SK-N-SH (cell line): Measurements from ENCODE around the gene CARMIL3. TPM values are rescaled to one million over a fixed set of nuclear protein-coding genes. Genes with fewer than 3 reads are reported as not detected.
A peak's percentile ranks its signal among the peaks of the same experiment; 100 is the strongest.

ENCODE experiments used
- CTCF ChIA-PET: fragments of 300-600, 350-600 bp; formaldehyde crosslinking; extraction: SDS; loops from one replicate; lab custom pipeline; 2021; lab: Yijun Ruan, JAX
- POLR2A ChIA-PET: fragments of 350-600 bp; sonication (Branson Sonifier 250); formaldehyde crosslinking; extraction: SDS; loops from one replicate; lab custom pipeline; 2020; ENCODE audit warnings: antibody characterized with exemption, inconsistent platforms; lab: Yijun Ruan, JAX
- DNase-seq: peaks from one replicate; pipeline ENCODE4 v3.0.0; 2012
- H2AFZ ChIP-seq: fragments of 200-600 bp; sonication (generic); 2 replicates; pipeline ENCODE4 v1.8.1; 2016; ENCODE audit warnings: antibody characterized with exemption, mild to moderate bottlenecking, low read depth
- H3F3A ChIP-seq: fragments of 200-600 bp; sonication (generic); replicated peaks from 2 replicates; pipeline ENCODE3; 2016; ENCODE audit warnings: antibody characterized with exemption, mild to moderate bottlenecking; ENCODE audit not compliant: insufficient read depth
- H3K27ac ChIP-seq, 2 experiments: fragments of 200-500 bp in 1 of 2; fragments of 200-600 bp in 1 of 2; sonication (Bioruptor generic) in 1 of 2; sonication (generic), shearing (Covaris generic) in 1 of 2; 2 replicates each; pipeline versions ENCODE4 v1.5.1 to v1.6.1; 2014 to 2016; ENCODE audit warnings: low read depth in 2 of 2, inconsistent platforms in 1 of 2, low read length in 1 of 2, mild to moderate bottlenecking in 1 of 2, mixed read lengths in 1 of 2
- H3K27me3 ChIP-seq: fragments of 200-600 bp; sonication (generic), shearing (Covaris generic); 2 replicates; pipeline ENCODE4 v1.6.1; 2016; ENCODE audit warnings: mixed run types; ENCODE audit not compliant: insufficient read depth
- H3K36me3 ChIP-seq, 2 experiments: fragments of 200-500 bp in 1 of 2; fragments of 200-600 bp in 1 of 2; sonication (Bioruptor generic) in 1 of 2; sonication (generic) in 1 of 2; replicated peaks in 1 of 2; 2 replicates each; pipeline versions ENCODE3 to v1.5.1; 2014 to 2016; ENCODE audit warnings: low read length in 1 of 2, mild to moderate bottlenecking in 1 of 2; ENCODE audit not compliant: insufficient read depth in 2 of 2, control insufficient read depth in 1 of 2
- H3K4me1 ChIP-seq, 2 experiments: fragments of 200-500 bp in 1 of 2; fragments of 200-600 bp in 1 of 2; sonication (Bioruptor generic) in 1 of 2; sonication (generic), shearing (Covaris generic) in 1 of 2; 2 replicates each; pipeline versions ENCODE4 v1.5.1 to v1.6.1; 2014 to 2016; ENCODE audit warnings: low read depth in 1 of 2, low read length in 1 of 2, mixed run types in 1 of 2; ENCODE audit not compliant: insufficient read depth in 2 of 2, control insufficient read depth in 1 of 2
- H3K4me2 ChIP-seq: fragments of 200-600 bp; sonication (generic), shearing (Covaris generic); 2 replicates; pipeline ENCODE4 v1.6.1; 2017; ENCODE audit warnings: mixed run types
- H3K4me3 ChIP-seq, 2 experiments: fragments of 200-500 bp in 1 of 2; fragments of 200-600 bp in 1 of 2; sonication (Bioruptor generic) in 1 of 2; sonication (generic), shearing (Covaris generic) in 1 of 2; 2 replicates each; pipeline versions ENCODE4 v1.5.1 to v1.8.1; 2014 to 2016; ENCODE audit warnings: low read depth in 2 of 2, inconsistent platforms in 1 of 2, low read length in 1 of 2, mild to moderate bottlenecking in 1 of 2, mixed read lengths in 1 of 2, moderate library complexity in 1 of 2
- H3K79me2 ChIP-seq: fragments of 200-600 bp; sonication (generic); 2 replicates; pipeline ENCODE4 v1.8.1; 2017; ENCODE audit warnings: mild to moderate bottlenecking; ENCODE audit not compliant: insufficient read depth
- H3K9ac ChIP-seq: fragments of 200-600 bp; sonication (generic); 2 replicates; pipeline ENCODE4 v1.6.1; 2017; ENCODE audit warnings: mixed run types
- H3K9me2 ChIP-seq: fragments of 200-600 bp; sonication (generic); 2 replicates; pipeline ENCODE4 v1.6.1; 2017; ENCODE audit warnings: mixed run types
- H3K9me3 ChIP-seq: fragments of 200-600 bp; sonication (generic); 2 replicates; pipeline ENCODE4 v1.6.1; 2017; ENCODE audit warnings: mixed run types, mild to moderate bottlenecking, moderate library complexity
- H4K20me1 ChIP-seq: fragments of 200-600 bp; sonication (generic); 2 replicates; pipeline ENCODE4 v1.6.1; 2017; ENCODE audit warnings: mild to moderate bottlenecking, mixed run types; ENCODE audit not compliant: insufficient read depth
- CHD2 ChIP-seq: fragments of 150-350 bp; IDR thresholded peaks from 2 replicates; pipeline ENCODE4 v1.6.1; 2018; ENCODE audit warnings: low read length; ENCODE audit not compliant: partially characterized antibody
- CTCF ChIP-seq: fragments of 200-600 bp; sonication (generic); IDR thresholded peaks from 2 replicates; pipeline ENCODE4 v1.6.1; 2017; ENCODE audit warnings: antibody characterized with exemption, mild to moderate bottlenecking, moderate library complexity
- ELF1 ChIP-seq: IDR thresholded peaks from 2 replicates; pipeline ENCODE4 v1.4.0; 2012
- FOSL2 ChIP-seq: IDR thresholded peaks from 2 replicates; pipeline ENCODE4 v1.4.0; 2012; ENCODE audit warnings: low read depth, mild to moderate bottlenecking, moderate library complexity, borderline replicate concordance
- FOXM1 ChIP-seq: IDR thresholded peaks from 2 replicates; pipeline ENCODE4 v1.4.0; 2012; ENCODE audit warnings: low read depth, mild to moderate bottlenecking
- GABPA ChIP-seq: IDR thresholded peaks from 2 replicates; pipeline ENCODE4 v1.4.0; 2012; ENCODE audit warnings: low read depth, mild to moderate bottlenecking
- GATA2 ChIP-seq: sonication (generic); formaldehyde crosslinking; IDR thresholded peaks from 2 replicates; pipeline ENCODE4 v1.5.0; 2020; ENCODE audit warnings: mild to moderate bottlenecking, missing genetic modification reagents
- JUND ChIP-seq: IDR thresholded peaks from 2 replicates; pipeline ENCODE4 v1.4.0; 2012
- MXI1 ChIP-seq: IDR thresholded peaks from 2 replicates; pipeline ENCODE4 v1.6.1; 2012; ENCODE audit warnings: mild to moderate bottlenecking, low read depth, low read length, improper control_type of control experiment
- NFIC ChIP-seq: IDR thresholded peaks from 2 replicates; pipeline ENCODE4 v1.4.0; 2012; ENCODE audit warnings: borderline replicate concordance
- NRF1 ChIP-seq: IDR thresholded peaks from 2 replicates; pipeline ENCODE4 v1.6.1; 2012; ENCODE audit warnings: low read depth, mild to moderate bottlenecking, low read length
- PBX3 ChIP-seq: IDR thresholded peaks from 2 replicates; pipeline ENCODE4; 2012
- RFX5 ChIP-seq: IDR thresholded peaks from 2 replicates; pipeline ENCODE4 v1.6.1; 2012; ENCODE audit warnings: mild to moderate bottlenecking, improper control_type of control experiment, low read length
- RXRA ChIP-seq: IDR thresholded peaks from 2 replicates; pipeline ENCODE4 v1.4.0; 2012; ENCODE audit warnings: low read depth, mild to moderate bottlenecking, borderline replicate concordance
- SIN3A ChIP-seq: IDR thresholded peaks from 2 replicates; pipeline ENCODE4 v1.6.1; 2012; ENCODE audit warnings: low read depth, mild to moderate bottlenecking, low read length, moderate library complexity, borderline replicate concordance
- TAF1 ChIP-seq: IDR thresholded peaks from 2 replicates; pipeline ENCODE4 v1.6.1; 2012; ENCODE audit warnings: low read depth, mild to moderate bottlenecking, low read length, moderate library complexity, borderline replicate concordance
- TCF12 ChIP-seq: IDR thresholded peaks from 2 replicates; pipeline ENCODE4 v1.4.0; 2012
- USF2 ChIP-seq: fragments of 150-350 bp; IDR thresholded peaks from 2 replicates; pipeline ENCODE4 v1.6.1; 2017; ENCODE audit warnings: antibody characterized with exemption, low read length, low read depth, borderline replicate concordance
- WGBS: methylation state at CpG from one replicate; pipeline ENCODE4 v1.1.6; 2017; ENCODE audit warnings: low lambda C conversion rate; 5-methylcytosine and 5-hydroxymethylcytosine counted together
- polyA plus RNA-seq, 3 experiments: library from polyadenylated mRNA; depleted of rRNA; stranded (reverse); fragments of >200 nt; gene quantifications; 2 replicates each; pipeline ENCODE4 v1.2.3, GENCODE V29; 2012
- TF ChIP-seq, protein P1 (sequence below): IDR thresholded peaks from 2 replicates; pipeline ENCODE4 v1.6.1; 2012; ENCODE audit warnings: mild to moderate bottlenecking, low read depth, low read length, moderate library complexity
- TF ChIP-seq, protein P2 (sequence below): fragments of 150-350 bp; IDR thresholded peaks from 2 replicates; pipeline ENCODE4 v1.6.1; 2016; ENCODE audit warnings: mild to moderate bottlenecking, low read depth, low read length

CARMIL3 gene
- polyA plus RNA-seq, 1 of the 3 experiments (the other 2 are of a cell fraction) = 0.43 TPM

DNA sequence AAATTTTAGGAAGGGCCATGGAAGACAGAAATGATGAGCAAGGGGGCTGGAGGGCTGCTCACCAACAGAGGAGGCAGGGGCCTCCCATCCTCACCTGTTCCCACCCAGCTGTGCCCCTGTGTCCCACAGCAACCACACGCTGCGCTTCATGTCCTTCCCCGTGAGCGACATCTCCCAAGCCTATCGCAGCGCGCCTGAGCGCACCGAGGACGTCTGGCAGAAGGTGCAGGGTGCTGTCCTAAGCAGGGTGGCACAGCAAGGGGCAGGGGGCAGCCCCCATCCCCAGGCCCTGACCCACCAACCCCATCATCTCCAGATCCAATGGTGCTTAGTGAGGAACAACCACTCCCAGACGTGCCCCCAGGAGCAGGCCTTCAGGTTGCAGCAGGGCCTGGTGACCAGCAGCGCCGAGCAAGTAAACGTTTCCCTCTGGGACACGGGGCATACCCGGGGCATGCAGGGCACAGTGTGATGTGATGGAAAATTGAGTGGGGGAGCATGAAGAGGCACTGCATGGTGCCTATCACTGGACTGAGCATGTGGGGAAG is 8.1 kb downstream of the CARMIL3 start:
- Histone ChIP-seq H3K79me2 (no peaks in the 10 kb centered on the region), H3F3A (no peaks in the 10 kb centered on the region), H2AFZ (no peak overlapping the region), H3K9me2 (no peaks in the 10 kb centered on the region), H3K4me1 (peaks cover 0 to 3% of the 10 kb centered on the region in 2 experiments; a peak in 1 of 4 replicates), H3K27ac (no peak overlapping the region), H3K4me2 (no peak overlapping the region), H3K9me3 (no peaks in the 10 kb centered on the region), H4K20me1 (no peaks in the 10 kb centered on the region), H3K4me3 (no peak overlapping the region), H3K27me3 (no peaks in the 10 kb centered on the region), H3K9ac (no peak overlapping the region), H3K36me3 (no peaks in the 10 kb centered on the region)
- POLR2A ChIA-PET = no interaction called here
- 66% methylated on average over 7 of the region's 16 CpGs for WGBS
- CTCF ChIA-PET = interaction anchor here (8.3 to 42.8 kb wide), 2 partner anchors 16 to 40 kb away, joined by 284 to 1159 read pairs; partner anchors contain the start of genes CPNE6 and PCK2
- no peak for TF ChIP-seq NRF1
- no peak for TF ChIP-seq CTCF
- TF ChIP-seq, protein P1, sequence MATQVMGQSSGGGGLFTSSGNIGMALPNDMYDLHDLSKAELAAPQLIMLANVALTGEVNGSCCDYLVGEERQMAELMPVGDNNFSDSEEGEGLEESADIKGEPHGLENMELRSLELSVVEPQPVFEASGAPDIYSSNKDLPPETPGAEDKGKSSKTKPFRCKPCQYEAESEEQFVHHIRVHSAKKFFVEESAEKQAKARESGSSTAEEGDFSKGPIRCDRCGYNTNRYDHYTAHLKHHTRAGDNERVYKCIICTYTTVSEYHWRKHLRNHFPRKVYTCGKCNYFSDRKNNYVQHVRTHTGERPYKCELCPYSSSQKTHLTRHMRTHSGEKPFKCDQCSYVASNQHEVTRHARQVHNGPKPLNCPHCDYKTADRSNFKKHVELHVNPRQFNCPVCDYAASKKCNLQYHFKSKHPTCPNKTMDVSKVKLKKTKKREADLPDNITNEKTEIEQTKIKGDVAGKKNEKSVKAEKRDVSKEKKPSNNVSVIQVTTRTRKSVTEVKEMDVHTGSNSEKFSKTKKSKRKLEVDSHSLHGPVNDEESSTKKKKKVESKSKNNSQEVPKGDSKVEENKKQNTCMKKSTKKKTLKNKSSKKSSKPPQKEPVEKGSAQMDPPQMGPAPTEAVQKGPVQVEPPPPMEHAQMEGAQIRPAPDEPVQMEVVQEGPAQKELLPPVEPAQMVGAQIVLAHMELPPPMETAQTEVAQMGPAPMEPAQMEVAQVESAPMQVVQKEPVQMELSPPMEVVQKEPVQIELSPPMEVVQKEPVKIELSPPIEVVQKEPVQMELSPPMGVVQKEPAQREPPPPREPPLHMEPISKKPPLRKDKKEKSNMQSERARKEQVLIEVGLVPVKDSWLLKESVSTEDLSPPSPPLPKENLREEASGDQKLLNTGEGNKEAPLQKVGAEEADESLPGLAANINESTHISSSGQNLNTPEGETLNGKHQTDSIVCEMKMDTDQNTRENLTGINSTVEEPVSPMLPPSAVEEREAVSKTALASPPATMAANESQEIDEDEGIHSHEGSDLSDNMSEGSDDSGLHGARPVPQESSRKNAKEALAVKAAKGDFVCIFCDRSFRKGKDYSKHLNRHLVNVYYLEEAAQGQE = no peak
- no peak for TF ChIP-seq FOSL2
- no peak for TF ChIP-seq GABPA
- TF ChIP-seq JUND = no peak
- no peak for TF ChIP-seq ELF1
- no peak for TF ChIP-seq FOXM1
- no peak for TF ChIP-seq RXRA
- no peak for TF ChIP-seq CHD2
- peak; percentile 5 for DNase-seq

GRCh38 chr14:24060443-24060842 is 8.6 kb downstream of the CARMIL3 start:
- Histone ChIP-seq H3K9me3 (no peaks in the 10 kb centered on the region), H3K4me2 (no peak overlapping the region), H3K27ac (no peak overlapping the region), H3K4me1 (peaks cover 0 to 3% of the 10 kb centered on the region in 2 experiments; a peak in 1 of 4 replicates), H3K79me2 (no peaks in the 10 kb centered on the region), H4K20me1 (no peaks in the 10 kb centered on the region), H3K4me3 (no peak overlapping the region), H3F3A (no peaks in the 10 kb centered on the region), H2AFZ (no peak overlapping the region), H3K9ac (no peak overlapping the region), H3K36me3 (no peaks in the 10 kb centered on the region), H3K27me3 (no peaks in the 10 kb centered on the region), H3K9me2 (no peaks in the 10 kb centered on the region)
- ChIA-PET POLR2A (no interaction called here), CTCF (interaction anchor here (8.3 to 42.8 kb wide), 2 partner anchors 16 to 40 kb away, joined by 284 to 1159 read pairs; partner anchors contain the start of genes CPNE6 and PCK2)
- peak; percentile 0 for DNase-seq
- WGBS = 64% methylated on average over 5 of the region's 10 CpGs
- no peak for TF ChIP-seq GABPA
- no peak for TF ChIP-seq MXI1
- no peak for TF ChIP-seq PBX3
- TF ChIP-seq, protein P2, sequence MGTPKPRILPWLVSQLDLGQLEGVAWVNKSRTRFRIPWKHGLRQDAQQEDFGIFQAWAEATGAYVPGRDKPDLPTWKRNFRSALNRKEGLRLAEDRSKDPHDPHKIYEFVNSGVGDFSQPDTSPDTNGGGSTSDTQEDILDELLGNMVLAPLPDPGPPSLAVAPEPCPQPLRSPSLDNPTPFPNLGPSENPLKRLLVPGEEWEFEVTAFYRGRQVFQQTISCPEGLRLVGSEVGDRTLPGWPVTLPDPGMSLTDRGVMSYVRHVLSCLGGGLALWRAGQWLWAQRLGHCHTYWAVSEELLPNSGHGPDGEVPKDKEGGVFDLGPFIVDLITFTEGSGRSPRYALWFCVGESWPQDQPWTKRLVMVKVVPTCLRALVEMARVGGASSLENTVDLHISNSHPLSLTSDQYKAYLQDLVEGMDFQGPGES = no peak
- TF ChIP-seq SIN3A = no peak
- no peak for TF ChIP-seq NRF1
- no peak for TF ChIP-seq RFX5
- no peak for TF ChIP-seq USF2
- TF ChIP-seq TAF1 = no peak
- no peak for TF ChIP-seq NFIC
- TF ChIP-seq FOXM1 = no peak
- TF ChIP-seq GATA2 (CRISPR knock-in tag) = no peak
- TF ChIP-seq ELF1 = no peak
- TF ChIP-seq TCF12 = no peak
- TF ChIP-seq CHD2 = no peak
